Left ventricle myocardium inferior (tissue), 1 donor: ENCODE measurements around the gene SRSF6. TPM values are rescaled to one million over a fixed set of nuclear protein-coding genes. Genes with fewer than 3 reads are reported as not detected.

ENCODE experiments used
- DNase-seq: peaks from one replicate; pipeline ENCODE4 v3.0.0-alpha.2; 2020
- H3K27ac ChIP-seq: fragments of 200-600 bp; replicated peaks from 2 replicates; pipeline ENCODE4 v1.8.0; 2021
- H3K27me3 ChIP-seq: fragments of 200-600 bp; 2 replicates; pipeline ENCODE4 v1.8.0; 2021; ENCODE audit warnings: low read depth
- H3K36me3 ChIP-seq: fragments of 200-600 bp; 2 replicates; pipeline ENCODE4 v1.8.0; 2021
- H3K4me1 ChIP-seq: fragments of 200-600 bp; 2 replicates; pipeline ENCODE4 v1.8.0; 2021
- H3K4me3 ChIP-seq: fragments of 200-600 bp; 2 replicates; pipeline ENCODE4 v1.8.0; 2021; ENCODE audit warnings: mild to moderate bottlenecking, moderate library complexity
- H3K9me3 ChIP-seq: fragments of 200-600 bp; replicated peaks from 2 replicates; pipeline ENCODE4 v1.8.0; 2021
- intact Hi-C: fragments of 100-400 bp; cut with micrococcal nuclease; formaldehyde crosslinking; loops from one replicate; pipeline ENCODE4 v1.11.0; 2022
- total RNA-seq: library from RNA; stranded (reverse); fragmentation: NEBNext Ultra II Directional; extraction: Animal tissue kit (Norgen Biotek cat#: 25700); gene quantifications from one replicate; pipeline ENCODE4 v1.2.1, GENCODE V29; 2021
- TF ChIP-seq, protein P1 (sequence below): fragments of 200-600 bp; IDR thresholded peaks from 2 replicates; pipeline ENCODE4 v1.8.0; 2021; ENCODE audit warnings: antibody characterized with exemption, mild to moderate bottlenecking, borderline replicate concordance
- donor health status: DM: no; HTN: yes; CAD: no; lungs with severe emphysema.

The SRSF6 gene
- total RNA-seq, 1 donor from 2014 or later = 58.7 TPM

DNA sequence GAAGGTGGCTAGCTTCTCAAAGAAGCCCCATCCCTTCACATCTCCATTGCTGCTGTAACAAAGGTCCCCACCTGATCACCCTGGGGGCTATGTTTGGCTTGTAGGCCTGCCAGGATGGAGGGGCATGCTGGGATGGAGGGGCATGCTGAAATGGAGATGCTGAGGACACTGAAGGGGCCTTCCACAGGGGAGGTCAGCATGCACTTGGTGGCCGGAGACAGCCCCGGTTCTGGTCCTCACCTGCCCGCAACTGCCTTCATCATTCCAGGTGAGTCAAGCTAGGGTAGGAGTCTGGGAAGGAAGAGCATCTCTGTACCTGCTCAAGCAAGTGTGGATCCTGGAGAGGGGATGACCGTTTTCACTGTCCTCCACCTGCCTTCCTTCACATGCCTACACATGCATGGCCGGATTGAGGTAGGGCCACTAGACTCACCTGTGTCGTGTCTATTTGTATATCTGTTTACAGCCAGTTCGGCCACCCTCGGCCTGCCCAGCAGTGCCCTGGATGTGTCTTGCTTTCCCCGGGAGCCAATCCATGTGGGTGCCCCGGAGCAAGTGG, 55.8 kb downstream of the SRSF6 start:
- no peak for DNase-seq
- TF ChIP-seq, protein P1, sequence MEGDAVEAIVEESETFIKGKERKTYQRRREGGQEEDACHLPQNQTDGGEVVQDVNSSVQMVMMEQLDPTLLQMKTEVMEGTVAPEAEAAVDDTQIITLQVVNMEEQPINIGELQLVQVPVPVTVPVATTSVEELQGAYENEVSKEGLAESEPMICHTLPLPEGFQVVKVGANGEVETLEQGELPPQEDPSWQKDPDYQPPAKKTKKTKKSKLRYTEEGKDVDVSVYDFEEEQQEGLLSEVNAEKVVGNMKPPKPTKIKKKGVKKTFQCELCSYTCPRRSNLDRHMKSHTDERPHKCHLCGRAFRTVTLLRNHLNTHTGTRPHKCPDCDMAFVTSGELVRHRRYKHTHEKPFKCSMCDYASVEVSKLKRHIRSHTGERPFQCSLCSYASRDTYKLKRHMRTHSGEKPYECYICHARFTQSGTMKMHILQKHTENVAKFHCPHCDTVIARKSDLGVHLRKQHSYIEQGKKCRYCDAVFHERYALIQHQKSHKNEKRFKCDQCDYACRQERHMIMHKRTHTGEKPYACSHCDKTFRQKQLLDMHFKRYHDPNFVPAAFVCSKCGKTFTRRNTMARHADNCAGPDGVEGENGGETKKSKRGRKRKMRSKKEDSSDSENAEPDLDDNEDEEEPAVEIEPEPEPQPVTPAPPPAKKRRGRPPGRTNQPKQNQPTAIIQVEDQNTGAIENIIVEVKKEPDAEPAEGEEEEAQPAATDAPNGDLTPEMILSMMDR = no peak
- H3K27me3 ChIP-seq = peaks cover 5% of the 10 kb centered on the region
- H3K27ac ChIP-seq = peak overlapping the region; percentile 77
- H3K36me3 ChIP-seq = no peaks in the 10 kb centered on the region
- peak overlapping the region; percentile 74 for H3K4me3 ChIP-seq
- intact Hi-C loops = no loop called here
- H3K4me1 ChIP-seq = peaks cover 18% of the 10 kb centered on the region
- no peaks in the 10 kb centered on the region for H3K9me3 ChIP-seq

Other genes with a start within 250 kb of the SRSF6 start
- gene L3MBTL1, start 49.8 kb downstream of the SRSF6 start, total RNA-seq = 4.0 TPM
- gene SGK2, start 101.1 kb downstream of the SRSF6 start, total RNA-seq = 0.30 TPM
- 6.6 TPM for gene IFT52, start 133.0 kb downstream of the SRSF6 start, total RNA-seq
- 0.44 TPM for gene MYBL2, start 209.2 kb downstream of the SRSF6 start, total RNA-seq